Chondrocyte (in vitro differentiated cells): ENCODE measurements around the gene FN3K. TPM values are rescaled to one million over a fixed set of nuclear protein-coding genes. Genes with fewer than 3 reads are reported as not detected.
A peak's percentile ranks its signal among the peaks of the same experiment; 100 is the strongest.

Source experiments
- DNase-seq: peaks from one replicate; pipeline ENCODE4 v3.0.0; 2021; ENCODE audit warnings: mixed read lengths, low spot score
- H3K27ac Mint-ChIP-seq: one replicate; pipeline ENCODE4 v1.8.0; 2021; ENCODE audit warnings: mild to moderate bottlenecking, moderate library complexity, mixed read lengths; ENCODE audit not compliant: unreplicated experiment
- H3K27me3 Mint-ChIP-seq: 2 replicates; pipeline ENCODE4 v1.8.0; 2021; ENCODE audit warnings: low read depth, mixed read lengths
- H3K36me3 Mint-ChIP-seq: 2 replicates; pipeline ENCODE4 v1.8.0; 2021; ENCODE audit warnings: low read depth, mixed read lengths
- H3K4me1 Mint-ChIP-seq: 2 replicates; pipeline ENCODE4 v1.8.0; 2021; ENCODE audit warnings: low read depth, mild to moderate bottlenecking, mixed read lengths
- H3K4me3 Mint-ChIP-seq: one replicate; pipeline ENCODE4 v1.8.0; 2021; ENCODE audit warnings: mild to moderate bottlenecking, moderate library complexity, mixed read lengths; ENCODE audit not compliant: unreplicated experiment
- H3K9me3 Mint-ChIP-seq: 2 replicates; pipeline ENCODE4 v1.8.0; 2021; ENCODE audit warnings: low read depth, mixed read lengths
- total RNA-seq: library from RNA; stranded (reverse); gene quantifications from 3 replicates; pipeline ENCODE4 v1.2.1, GENCODE V29; 2021
- TF ChIP-seq, protein P1 (sequence below): fragments of 200-600 bp; sonication (generic); IDR thresholded peaks from 2 replicates; pipeline ENCODE4 v1.5.0; 2021; ENCODE audit warnings: antibody characterized with exemption, mild to moderate bottlenecking, moderate library complexity

Gene FN3K
- total RNA-seq, 1 donor from 2014 or later: 19.0 TPM

DNA sequence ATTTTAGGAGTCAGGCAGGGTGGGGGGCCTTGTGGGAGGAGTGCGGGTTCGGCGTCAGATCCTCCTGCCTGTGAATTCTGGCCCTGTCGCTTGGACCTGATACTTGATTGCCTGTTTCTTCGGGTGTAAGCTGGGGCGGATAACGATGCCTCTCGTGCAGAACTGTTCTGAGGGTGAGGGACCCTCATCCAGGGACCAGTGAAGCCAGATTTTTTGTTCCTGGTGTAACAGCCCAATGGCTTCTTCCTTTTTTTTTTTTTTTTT is 17.7 kb downstream of the FN3K start:
- Mint-ChIP-seq H3K36me3 (peaks cover 2% of the 10 kb centered on the region), H3K4me1 (peaks cover 30% of the 10 kb centered on the region), H3K27me3 (no peaks in the 10 kb centered on the region), H3K9me3 (no peaks in the 10 kb centered on the region), H3K27ac (peak overlapping the region; percentile 66), H3K4me3 (peak overlapping the region; percentile 85)
- no peak for DNase-seq
- TF ChIP-seq, protein P1, sequence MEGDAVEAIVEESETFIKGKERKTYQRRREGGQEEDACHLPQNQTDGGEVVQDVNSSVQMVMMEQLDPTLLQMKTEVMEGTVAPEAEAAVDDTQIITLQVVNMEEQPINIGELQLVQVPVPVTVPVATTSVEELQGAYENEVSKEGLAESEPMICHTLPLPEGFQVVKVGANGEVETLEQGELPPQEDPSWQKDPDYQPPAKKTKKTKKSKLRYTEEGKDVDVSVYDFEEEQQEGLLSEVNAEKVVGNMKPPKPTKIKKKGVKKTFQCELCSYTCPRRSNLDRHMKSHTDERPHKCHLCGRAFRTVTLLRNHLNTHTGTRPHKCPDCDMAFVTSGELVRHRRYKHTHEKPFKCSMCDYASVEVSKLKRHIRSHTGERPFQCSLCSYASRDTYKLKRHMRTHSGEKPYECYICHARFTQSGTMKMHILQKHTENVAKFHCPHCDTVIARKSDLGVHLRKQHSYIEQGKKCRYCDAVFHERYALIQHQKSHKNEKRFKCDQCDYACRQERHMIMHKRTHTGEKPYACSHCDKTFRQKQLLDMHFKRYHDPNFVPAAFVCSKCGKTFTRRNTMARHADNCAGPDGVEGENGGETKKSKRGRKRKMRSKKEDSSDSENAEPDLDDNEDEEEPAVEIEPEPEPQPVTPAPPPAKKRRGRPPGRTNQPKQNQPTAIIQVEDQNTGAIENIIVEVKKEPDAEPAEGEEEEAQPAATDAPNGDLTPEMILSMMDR: no peak

DNA sequence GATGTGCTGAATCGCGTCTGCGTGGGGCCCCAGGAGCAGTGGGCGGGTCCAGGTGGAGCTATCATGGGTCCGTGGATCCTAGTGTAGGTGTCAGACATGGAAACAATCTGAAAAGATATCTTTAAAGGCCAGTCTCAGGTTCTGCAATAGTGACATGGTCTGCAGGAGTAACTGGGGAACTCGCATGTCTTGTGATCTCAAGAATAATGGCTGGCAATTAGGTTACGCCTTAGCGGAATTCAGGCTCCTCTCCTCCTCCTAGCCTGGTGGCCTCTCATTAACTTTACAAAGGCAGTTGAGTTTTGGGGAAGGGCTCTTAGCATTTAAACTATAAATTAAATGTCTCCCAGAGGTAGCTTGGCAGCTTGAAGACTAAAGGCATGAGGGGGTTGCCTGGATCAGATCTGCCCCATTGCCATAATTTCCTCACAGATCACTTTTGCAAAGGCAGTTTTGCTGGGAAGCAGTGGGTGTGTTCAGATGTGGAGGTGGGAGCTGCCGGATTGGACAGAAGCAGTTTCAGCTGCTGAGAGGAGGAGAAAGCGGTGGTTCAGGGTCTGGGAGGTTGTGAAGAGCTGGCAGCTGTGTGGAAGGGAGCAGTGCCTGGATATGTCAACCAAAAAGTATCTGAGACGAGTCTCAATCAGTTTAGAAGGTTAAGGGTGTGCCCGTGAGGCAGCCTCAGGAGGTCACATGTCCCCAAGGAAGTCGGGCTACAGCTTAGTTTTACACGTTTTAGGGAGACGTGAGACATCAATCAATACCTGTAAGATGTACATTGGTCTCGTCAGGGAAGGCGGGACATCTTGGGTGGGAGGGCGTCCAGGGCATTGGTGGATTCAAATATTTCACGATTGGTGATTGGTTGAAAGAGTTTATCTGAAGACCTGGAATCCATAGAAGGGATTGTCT is 19.1 kb downstream of the FN3K start:
- peak overlapping the region; percentile 27 for H3K27ac Mint-ChIP-seq
- H3K4me1 Mint-ChIP-seq: peaks cover 30% of the 10 kb centered on the region
- H3K27me3 Mint-ChIP-seq: no peaks in the 10 kb centered on the region
- peaks cover 2% of the 10 kb centered on the region for H3K36me3 Mint-ChIP-seq
- H3K4me3 Mint-ChIP-seq: no peak overlapping the region
- DNase-seq: peak; percentile 26
- H3K9me3 Mint-ChIP-seq: no peaks in the 10 kb centered on the region
- TF ChIP-seq, protein P1: no peak

DNA sequence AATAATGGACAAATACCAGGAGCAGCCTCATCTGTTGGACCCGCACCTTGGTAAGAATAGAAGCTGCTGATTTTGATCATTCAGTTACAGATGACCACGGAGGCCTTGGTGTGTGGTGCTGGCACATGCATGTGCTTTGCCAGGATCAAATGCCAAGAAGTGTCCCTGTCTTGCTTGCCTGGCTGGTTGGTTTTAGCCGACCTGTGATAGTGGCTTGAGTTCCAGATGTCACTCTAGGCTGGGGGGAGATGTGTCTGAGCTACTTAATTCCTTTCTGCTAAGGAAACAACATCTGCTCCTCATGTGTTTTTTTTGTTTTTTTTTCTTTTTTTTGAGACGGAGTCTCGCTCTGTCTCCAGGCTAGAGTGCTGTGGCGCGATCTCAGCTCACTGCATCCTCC is 20.8 kb downstream of the FN3K start:
- TF ChIP-seq, protein P1: no peak
- Mint-ChIP-seq H3K27me3 (no peaks in the 10 kb centered on the region), H3K9me3 (no peaks in the 10 kb centered on the region), H3K4me1 (peaks cover 30% of the 10 kb centered on the region), H3K36me3 (peaks cover 4% of the 10 kb centered on the region), H3K4me3 (no peak overlapping the region), H3K27ac (no peak overlapping the region)
- DNase-seq: peak; percentile 24

DNA sequence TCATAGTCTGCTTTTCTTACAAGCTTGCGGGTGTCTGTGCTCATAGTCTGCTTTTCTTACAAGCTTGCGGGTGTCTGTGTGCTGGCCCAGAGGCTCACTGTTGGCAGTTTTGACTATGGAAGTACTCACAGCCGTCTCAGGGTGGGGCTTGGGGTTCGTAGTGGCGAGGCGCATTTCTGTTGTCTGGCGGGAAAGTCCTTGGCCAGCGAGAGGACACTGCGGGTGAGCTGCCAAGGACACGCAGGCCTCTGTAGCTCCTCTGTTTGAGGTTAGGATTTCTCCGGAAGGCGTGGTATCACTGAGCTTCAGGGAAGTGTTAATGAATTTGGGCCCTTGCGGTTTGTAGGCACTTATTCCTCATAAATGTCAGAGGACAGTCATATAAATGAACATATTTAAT is 30.0 kb downstream of the FN3K start:
- no peaks in the 10 kb centered on the region for H3K4me1 Mint-ChIP-seq
- H3K4me3 Mint-ChIP-seq: no peak overlapping the region
- H3K9me3 Mint-ChIP-seq: no peaks in the 10 kb centered on the region
- H3K36me3 Mint-ChIP-seq: peaks cover 28% of the 10 kb centered on the region
- peak; percentile 40 for DNase-seq
- H3K27ac Mint-ChIP-seq: no peak overlapping the region
- TF ChIP-seq, protein P1: no peak
- no peaks in the 10 kb centered on the region for H3K27me3 Mint-ChIP-seq

DNA sequence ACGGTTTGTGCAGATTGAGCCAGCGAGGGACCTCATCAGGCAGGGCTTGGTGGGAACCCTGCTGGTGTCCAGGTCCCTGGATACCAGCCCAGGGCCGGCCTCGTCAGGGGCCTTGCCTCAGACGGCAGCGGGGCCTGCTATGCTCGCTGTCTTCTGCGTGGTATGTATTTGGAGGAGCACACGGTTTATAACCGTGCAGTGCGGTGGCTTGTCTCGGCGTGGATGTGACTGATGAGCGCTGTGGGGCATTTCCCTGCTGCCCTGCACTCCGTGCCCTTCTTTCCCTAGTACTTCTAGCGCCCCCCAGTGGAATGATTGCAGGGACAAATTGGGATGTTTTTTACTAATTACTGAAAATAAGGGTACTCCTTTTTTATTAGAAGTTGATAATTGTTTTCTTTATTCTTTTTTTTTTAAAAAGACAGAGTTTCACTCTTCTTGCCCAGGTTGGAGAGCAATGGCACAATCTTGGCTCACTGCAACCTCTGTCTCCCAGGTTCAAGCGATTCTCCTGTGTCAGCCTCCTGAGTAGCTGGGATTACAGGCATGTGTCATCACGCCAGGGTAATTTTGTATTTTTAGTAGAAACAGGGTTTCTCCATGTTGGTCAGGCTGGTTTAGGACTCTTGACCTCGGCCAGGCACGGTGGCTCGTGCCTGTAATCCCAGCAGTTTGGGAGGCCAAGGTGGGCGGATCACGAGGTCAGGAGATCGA is 31.8 kb downstream of the FN3K start:
- Mint-ChIP-seq H3K27ac (no peak overlapping the region), H3K4me3 (no peak overlapping the region), H3K36me3 (peaks cover 25% of the 10 kb centered on the region), H3K4me1 (peaks cover 3% of the 10 kb centered on the region), H3K9me3 (no peaks in the 10 kb centered on the region), H3K27me3 (no peaks in the 10 kb centered on the region)
- DNase-seq: no peak
- TF ChIP-seq, protein P1: peak; percentile 82
